Prostate gland (tissue), 2 donors: ENCODE results near the gene KIF26B. TPM values are rescaled to one million over a fixed set of nuclear protein-coding genes. Genes with fewer than 3 reads are reported as not detected.

Experiments used
- DNase-seq: peaks from one replicate; pipeline ENCODE4 v3.0.0-alpha.2; 2019; ENCODE audit warnings: low spot score
- H3K27ac ChIP-seq, 2 donors: fragments of 200-600 bp; sonication (generic); 2 replicates each; pipeline ENCODE4 v1.5.1; 2017 to 2019
- H3K27me3 ChIP-seq: fragments of 200-600 bp; sonication (generic); replicated peaks from 2 replicates; pipeline ENCODE4 v1.5.1; 2019; ENCODE audit not compliant: insufficient read depth
- H3K36me3 ChIP-seq, 2 donors: fragments of 200-600 bp; sonication (generic); 1 replicate in 1 of 2; 2 replicates in 1 of 2; pipeline versions ENCODE4 v1.5.1 to v1.8.1; 2017 to 2019
- H3K4me1 ChIP-seq: fragments of 200-600 bp; sonication (generic); replicated peaks from 2 replicates; pipeline ENCODE4 v1.5.1; 2019
- H3K4me3 ChIP-seq, 2 donors: fragments of 200-600 bp; sonication (generic); 2 replicates each; pipeline ENCODE4 v1.5.1; 2017 to 2019
- H3K9me3 ChIP-seq: fragments of 200-600 bp; sonication (generic); 2 replicates; pipeline ENCODE4 v1.5.1; 2017
- POLR2A ChIP-seq: fragments of 450-650 bp; IDR thresholded peaks from one replicate; pipeline ENCODE4 v1.6.1; 2016; ENCODE audit warnings: antibody characterized with exemption, mild to moderate bottlenecking
- POLR2AphosphoS5 ChIP-seq: sonication (generic); formaldehyde crosslinking; IDR thresholded peaks from one replicate; pipeline ENCODE4 v1.6.1; 2017; ENCODE audit warnings: antibody characterized with exemption
- WGBS: methylation state at CpG from one replicate; pipeline ENCODE4 v1.1.5; 2018; 5-methylcytosine and 5-hydroxymethylcytosine counted together
- intact Hi-C: fragments of 100-400 bp; cut with DNase I; formaldehyde crosslinking; loops from one replicate; pipeline ENCODE4 v1.14.2; 2022
- total RNA-seq, 2 donors: library from RNA; depleted of rRNA; stranded (reverse); fragments of >200 nt; gene quantifications; one replicate each; pipeline ENCODE4 v1.1.0, GENCODE V29; 2016
- TF ChIP-seq, protein P1 (sequence below), 4 experiments: fragments of 200-600 bp in 2 of 4; fragments of 450-650 bp in 2 of 4; sonication (generic) in 2 of 4; IDR thresholded peaks; 1 replicate in 3 of 4; 2 replicates in 1 of 4; pipeline ENCODE4 v1.5.1; 2016 to 2019; ENCODE audit warnings: antibody characterized with exemption in 4 of 4, mild to moderate bottlenecking in 2 of 4, moderate library complexity in 2 of 4

KIF26B gene
- total RNA-seq, 2 donors from 2014 or later = 3.3 to 3.8 TPM

DNA sequence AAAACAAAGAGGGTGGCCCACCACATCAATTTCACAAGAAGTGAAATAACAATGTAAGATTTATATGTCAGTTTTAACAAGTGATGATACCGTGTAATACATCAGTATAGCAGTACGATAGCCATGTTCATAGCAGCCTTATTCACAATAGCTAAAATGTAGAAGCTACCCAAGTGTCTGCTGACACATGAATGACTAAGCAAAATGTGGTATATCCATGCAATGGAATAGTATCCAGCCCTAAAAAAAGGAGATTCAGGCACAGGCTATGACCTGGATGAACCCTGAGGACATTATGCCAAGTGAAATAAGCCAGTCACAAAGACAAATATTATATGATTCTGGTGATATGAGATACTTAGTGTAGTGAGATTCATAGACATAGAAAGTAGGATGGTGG is 18.0 kb downstream of the KIF26B start:
- WGBS = 95% methylated on average over 2 of the region's 2 CpGs
- Histone ChIP-seq H3K27me3 (no peaks in the 10 kb centered on the region), H3K4me1 (no peaks in the 10 kb centered on the region), H3K9me3 (no peaks in the 10 kb centered on the region), H3K27ac (no peak overlapping the region), H3K4me3 (no peak overlapping the region), H3K36me3 (no peaks in the 10 kb centered on the region)
- TF ChIP-seq POLR2AphosphoS5 (no peak), POLR2A (no peak)
- TF ChIP-seq, protein P1, sequence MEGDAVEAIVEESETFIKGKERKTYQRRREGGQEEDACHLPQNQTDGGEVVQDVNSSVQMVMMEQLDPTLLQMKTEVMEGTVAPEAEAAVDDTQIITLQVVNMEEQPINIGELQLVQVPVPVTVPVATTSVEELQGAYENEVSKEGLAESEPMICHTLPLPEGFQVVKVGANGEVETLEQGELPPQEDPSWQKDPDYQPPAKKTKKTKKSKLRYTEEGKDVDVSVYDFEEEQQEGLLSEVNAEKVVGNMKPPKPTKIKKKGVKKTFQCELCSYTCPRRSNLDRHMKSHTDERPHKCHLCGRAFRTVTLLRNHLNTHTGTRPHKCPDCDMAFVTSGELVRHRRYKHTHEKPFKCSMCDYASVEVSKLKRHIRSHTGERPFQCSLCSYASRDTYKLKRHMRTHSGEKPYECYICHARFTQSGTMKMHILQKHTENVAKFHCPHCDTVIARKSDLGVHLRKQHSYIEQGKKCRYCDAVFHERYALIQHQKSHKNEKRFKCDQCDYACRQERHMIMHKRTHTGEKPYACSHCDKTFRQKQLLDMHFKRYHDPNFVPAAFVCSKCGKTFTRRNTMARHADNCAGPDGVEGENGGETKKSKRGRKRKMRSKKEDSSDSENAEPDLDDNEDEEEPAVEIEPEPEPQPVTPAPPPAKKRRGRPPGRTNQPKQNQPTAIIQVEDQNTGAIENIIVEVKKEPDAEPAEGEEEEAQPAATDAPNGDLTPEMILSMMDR (IDR thresholded peaks at IDR 0.05) = no peak
- intact Hi-C loops = no loop called here
- DNase-seq = no peak

DNA sequence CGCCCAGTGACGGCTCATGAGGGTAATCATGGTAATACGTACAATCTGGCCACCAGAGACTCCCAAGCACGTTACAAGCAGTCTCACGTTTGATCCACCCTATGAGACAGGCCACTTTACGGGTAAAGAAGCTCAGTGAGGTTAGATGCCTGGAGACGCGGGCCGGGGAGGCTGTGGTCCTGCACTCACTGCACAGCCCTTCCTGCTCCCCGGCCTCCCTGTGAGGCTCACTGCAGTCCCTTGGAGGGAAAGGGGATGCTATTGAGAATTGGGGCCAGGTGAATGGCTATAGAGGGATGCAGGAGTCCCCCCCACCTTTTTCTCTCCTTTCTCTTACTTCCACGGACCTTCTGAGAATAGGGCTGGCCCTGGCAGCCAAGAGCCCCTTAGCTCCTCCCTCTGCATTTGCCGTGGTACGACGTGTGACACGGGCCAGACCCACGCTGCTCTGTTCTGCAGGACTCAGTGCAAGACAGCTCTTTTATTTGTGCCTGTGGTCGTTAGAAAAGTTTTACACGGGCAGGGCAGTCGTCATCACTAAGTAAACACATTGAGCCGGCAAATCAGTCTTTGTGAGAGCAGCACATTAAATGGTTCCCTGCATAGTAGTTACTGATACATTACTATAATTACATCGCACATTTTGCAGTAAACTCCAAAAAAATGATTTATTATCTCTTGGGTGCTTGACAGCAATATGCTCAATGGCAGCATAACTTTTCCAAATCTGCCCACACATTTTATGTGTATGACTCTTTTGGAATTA is 18.8 kb downstream of the KIF26B start:
- TF ChIP-seq POLR2AphosphoS5 (no peak), POLR2A (no peak)
- TF ChIP-seq, protein P1 (IDR thresholded peaks at IDR 0.05) = no peak
- Histone ChIP-seq H3K4me3 (no peak overlapping the region), H3K9me3 (no peaks in the 10 kb centered on the region), H3K27me3 (no peaks in the 10 kb centered on the region), H3K4me1 (no peaks in the 10 kb centered on the region), H3K27ac (no peak overlapping the region), H3K36me3 (no peaks in the 10 kb centered on the region)
- intact Hi-C loops = no loop called here
- no peak for DNase-seq
- WGBS = 50% methylated on average over 21 of the region's 21 CpGs

DNA sequence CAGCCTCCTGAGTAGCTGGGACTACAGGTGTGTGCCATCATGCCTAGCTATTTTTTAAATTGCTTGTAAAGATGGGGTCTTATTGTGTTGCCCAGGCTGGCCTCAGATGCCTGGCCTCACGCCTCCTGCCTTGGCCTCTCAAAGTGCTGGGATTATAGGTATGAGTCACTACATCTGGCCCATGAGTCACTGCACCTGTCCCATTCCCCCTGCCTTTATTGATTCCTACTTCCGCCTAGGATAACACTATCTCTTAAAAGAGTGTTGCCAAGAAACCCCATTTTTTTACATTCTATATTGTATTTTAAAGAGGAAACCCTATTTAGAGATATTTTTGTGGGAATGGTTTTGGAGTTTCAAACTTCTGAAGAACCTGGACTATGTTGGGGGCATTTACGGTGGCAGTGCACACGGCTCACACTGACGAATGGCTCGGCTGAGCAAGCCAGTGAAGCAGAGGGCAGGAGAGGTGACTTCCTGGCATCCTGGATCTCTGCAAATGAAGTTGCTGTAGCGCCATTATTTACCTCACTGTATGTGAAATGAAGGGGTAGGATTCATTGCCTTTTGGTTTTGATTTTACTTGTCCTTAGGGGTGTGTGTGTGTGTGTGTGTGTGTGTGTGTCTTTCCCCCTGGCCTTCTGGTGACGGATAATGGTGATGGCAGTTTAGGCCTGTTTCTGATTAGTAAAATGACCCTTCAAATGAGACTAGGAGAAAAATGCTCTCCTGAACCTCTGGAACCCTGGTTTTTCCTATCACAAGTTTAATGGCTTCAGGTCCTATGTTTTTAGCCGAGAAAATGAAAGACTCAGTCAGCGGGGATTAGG is 22.5 kb downstream of the KIF26B start:
- no peak overlapping the region for H3K27ac ChIP-seq
- no peak for DNase-seq
- WGBS = 86% methylated on average over 10 of the region's 10 CpGs

DNA sequence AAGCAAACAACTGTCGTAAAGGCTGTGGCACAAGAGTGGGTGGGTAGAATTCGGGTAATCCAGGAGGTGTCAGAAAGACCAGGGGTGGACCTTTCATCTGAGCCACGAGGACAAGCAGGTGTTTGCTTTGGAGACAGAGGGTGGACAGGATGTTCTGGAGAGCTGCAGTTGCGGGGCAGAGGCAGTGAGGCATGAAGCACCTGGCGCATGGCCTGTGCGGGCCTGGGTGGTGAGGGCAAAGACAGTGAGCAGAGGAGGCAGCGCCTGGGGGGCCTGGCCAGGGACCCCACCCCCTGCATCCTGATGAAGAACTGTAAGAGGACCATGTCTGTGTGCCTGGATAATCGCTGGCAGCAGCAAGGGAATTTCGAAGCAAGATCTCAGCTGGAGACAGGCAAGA is 24.9 kb downstream of the KIF26B start:
- TF ChIP-seq, protein P1 (IDR thresholded peaks at IDR 0.05) = no peak
- TF ChIP-seq POLR2AphosphoS5 (no peak), POLR2A (no peak)
- no peaks in the 10 kb centered on the region for H3K27me3 ChIP-seq
- no peak overlapping the region for H3K27ac ChIP-seq
- 61% methylated on average over 9 of the region's 9 CpGs for WGBS
- no peak for DNase-seq
- no peaks in the 10 kb centered on the region for H3K4me1 ChIP-seq
- intact Hi-C loops = no loop called here
- H3K4me3 ChIP-seq = no peak overlapping the region
- no peaks in the 10 kb centered on the region for H3K36me3 ChIP-seq
- H3K9me3 ChIP-seq = no peaks in the 10 kb centered on the region

More for the DNA sequence above, 22.5 kb downstream of the KIF26B start:
- H3K4me3 ChIP-seq = no peak overlapping the region
- intact Hi-C loops = no loop called here
- no peaks in the 10 kb centered on the region for H3K9me3 ChIP-seq
- H3K4me1 ChIP-seq = no peaks in the 10 kb centered on the region
- H3K27me3 ChIP-seq = no peaks in the 10 kb centered on the region
- TF ChIP-seq, protein P1 (IDR thresholded peaks at IDR 0.05) = no peak
- no peak for TF ChIP-seq POLR2A
- TF ChIP-seq POLR2AphosphoS5 = no peak
- no peaks in the 10 kb centered on the region for H3K36me3 ChIP-seq
